ENCODE measurements around the gene PRLH.

The PRLH gene

DNA sequence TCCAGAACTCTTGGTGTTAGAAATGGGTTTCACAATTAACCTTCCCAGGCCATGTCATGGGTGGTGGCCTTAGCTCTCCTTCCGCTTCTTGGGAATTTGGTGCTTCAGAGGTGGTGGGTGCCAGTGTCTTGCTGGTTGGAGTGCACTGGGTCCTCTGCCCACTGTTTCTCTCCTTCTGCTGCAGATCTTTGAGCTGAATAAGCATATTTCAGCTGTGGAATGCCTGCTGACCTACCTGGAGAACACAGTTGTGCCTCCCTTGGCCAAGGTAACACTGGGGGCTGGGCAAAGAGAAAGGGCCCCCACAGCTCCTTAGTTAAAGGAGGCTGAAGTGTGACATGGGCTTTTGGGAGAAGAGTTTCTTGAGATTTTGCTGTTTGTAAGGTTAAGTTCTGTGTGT lies 32.0 kb upstream of the PRLH start:
- TF ChIP-seq SUZ12 (IDR thresholded peaks at IDR 0.05; ENCODE audit: extremely low read depth, insufficient read depth, insufficient read length) (no peak), ZNF274 (IDR thresholded peaks at IDR 0.05; ENCODE audit: low read depth, low read length) (no peak), YY1 (IDR thresholded peaks at IDR 0.05; ENCODE audit: insufficient read depth, insufficient read length) (no peak)
- no peak for DNase-seq (ENCODE audit: low read depth, low spot score)
- Histone ChIP-seq H3K9me3 (ENCODE audit: insufficient read depth, low read length) (no peaks in the 10 kb centered on the region), H3K9ac (ENCODE audit: insufficient read length, low read depth) (no peak overlapping the region), H3K36me3 (ENCODE audit: insufficient read depth, insufficient read length, low read length) (no peaks in the 10 kb centered on the region), H3K4me3 (ENCODE audit: insufficient read length, low read depth) (no peak overlapping the region), H3K27me3 (ENCODE audit: insufficient read depth, insufficient read length) (peaks cover 4% of the 10 kb centered on the region), H3K4me1 (ENCODE audit: insufficient read depth, insufficient read length) (peaks cover 6% of the 10 kb centered on the region)

- Histone ChIP-seq H3K9me3 (ENCODE audit: insufficient read depth, low read length) (no peaks in the 10 kb centered on the region), H3K4me1 (ENCODE audit: insufficient read depth, insufficient read length) (peaks cover 5% of the 10 kb centered on the region), H3K4me3 (ENCODE audit: insufficient read length, low read depth) (no peak overlapping the region), H3K9ac (ENCODE audit: insufficient read length, low read depth) (no peak overlapping the region), H3K27me3 (ENCODE audit: insufficient read depth, insufficient read length) (peaks cover 4% of the 10 kb centered on the region), H3K36me3 (ENCODE audit: insufficient read depth, insufficient read length, low read length) (no peaks in the 10 kb centered on the region)
- TF ChIP-seq SUZ12 (IDR thresholded peaks at IDR 0.05; ENCODE audit: extremely low read depth, insufficient read depth, insufficient read length) (no peak), ZNF274 (IDR thresholded peaks at IDR 0.05; ENCODE audit: low read depth, low read length) (no peak), YY1 (IDR thresholded peaks at IDR 0.05; ENCODE audit: insufficient read depth, insufficient read length) (no peak)
- DNase-seq (ENCODE audit: low read depth, low spot score), result no peak
These were observed 30.8 kb upstream of the PRLH start for GRCh38 chr2:237535385-237536082.

DNA sequence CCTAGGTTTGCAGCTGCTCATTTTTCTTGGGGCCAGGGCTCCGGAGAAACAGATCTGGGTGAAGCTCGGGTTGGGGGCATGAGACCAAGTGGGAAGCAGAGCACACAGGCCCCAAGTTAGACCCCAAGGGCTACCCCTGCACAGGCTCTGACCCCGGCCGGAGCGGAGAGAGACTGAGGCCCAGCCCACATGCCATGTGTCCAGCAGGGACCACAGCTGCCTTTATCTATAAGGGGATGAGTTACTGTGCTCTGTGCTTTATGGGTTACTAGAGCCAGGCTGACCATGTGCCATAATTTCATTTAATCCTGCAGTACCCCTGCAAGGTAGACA lies 30.3 kb upstream of the PRLH start:
- H3K27me3 ChIP-seq (ENCODE audit: insufficient read depth, insufficient read length), result peaks cover 4% of the 10 kb centered on the region
- TF ChIP-seq SUZ12 (IDR thresholded peaks at IDR 0.05; ENCODE audit: extremely low read depth, insufficient read depth, insufficient read length), result no peak
- TF ChIP-seq YY1 (IDR thresholded peaks at IDR 0.05; ENCODE audit: insufficient read depth, insufficient read length), result no peak
- no peak for TF ChIP-seq ZNF274 (IDR thresholded peaks at IDR 0.05; ENCODE audit: low read depth, low read length)
- peaks cover 4% of the 10 kb centered on the region for H3K4me1 ChIP-seq (ENCODE audit: insufficient read depth, insufficient read length)
- H3K36me3 ChIP-seq (ENCODE audit: insufficient read depth, insufficient read length, low read length), result no peaks in the 10 kb centered on the region
- H3K9ac ChIP-seq (ENCODE audit: insufficient read length, low read depth), result no peak overlapping the region
- no peak overlapping the region for H3K4me3 ChIP-seq (ENCODE audit: insufficient read length, low read depth)
- DNase-seq (ENCODE audit: low read depth, low spot score), result no peak
- H3K9me3 ChIP-seq (ENCODE audit: insufficient read depth, low read length), result no peaks in the 10 kb centered on the region

DNA sequence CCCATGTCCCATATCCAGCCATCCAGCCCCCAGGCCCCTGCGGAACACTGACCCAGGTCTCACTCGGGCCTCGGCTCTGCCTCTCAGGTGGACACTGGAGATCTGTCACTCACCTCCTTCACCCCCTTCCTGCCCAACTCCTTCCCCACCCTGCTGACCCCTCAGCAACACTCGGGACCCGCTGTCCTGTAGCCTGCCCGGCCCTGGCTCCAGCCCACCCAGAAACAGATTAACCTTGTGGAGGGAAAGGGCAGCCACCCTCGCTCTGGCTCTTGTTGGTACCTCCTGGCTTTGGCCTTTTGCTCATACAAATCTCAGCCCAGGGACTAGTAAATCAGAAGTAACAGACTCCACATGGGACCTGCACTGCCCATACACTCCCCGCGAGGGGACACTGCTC lies 29.8 kb upstream of the PRLH start:
- Histone ChIP-seq H3K9ac (ENCODE audit: insufficient read length, low read depth) (no peak overlapping the region), H3K36me3 (ENCODE audit: insufficient read depth, insufficient read length, low read length) (no peaks in the 10 kb centered on the region), H3K27me3 (ENCODE audit: insufficient read depth, insufficient read length) (peaks cover 4% of the 10 kb centered on the region), H3K9me3 (ENCODE audit: insufficient read depth, low read length) (no peaks in the 10 kb centered on the region), H3K4me1 (ENCODE audit: insufficient read depth, insufficient read length) (peaks cover 4% of the 10 kb centered on the region), H3K4me3 (ENCODE audit: insufficient read length, low read depth) (no peak overlapping the region)
- TF ChIP-seq SUZ12 (IDR thresholded peaks at IDR 0.05; ENCODE audit: extremely low read depth, insufficient read depth, insufficient read length) (no peak), YY1 (IDR thresholded peaks at IDR 0.05; ENCODE audit: insufficient read depth, insufficient read length) (no peak), ZNF274 (IDR thresholded peaks at IDR 0.05; ENCODE audit: low read depth, low read length) (no peak)
- no peak for DNase-seq (ENCODE audit: low read depth, low spot score)

DNA sequence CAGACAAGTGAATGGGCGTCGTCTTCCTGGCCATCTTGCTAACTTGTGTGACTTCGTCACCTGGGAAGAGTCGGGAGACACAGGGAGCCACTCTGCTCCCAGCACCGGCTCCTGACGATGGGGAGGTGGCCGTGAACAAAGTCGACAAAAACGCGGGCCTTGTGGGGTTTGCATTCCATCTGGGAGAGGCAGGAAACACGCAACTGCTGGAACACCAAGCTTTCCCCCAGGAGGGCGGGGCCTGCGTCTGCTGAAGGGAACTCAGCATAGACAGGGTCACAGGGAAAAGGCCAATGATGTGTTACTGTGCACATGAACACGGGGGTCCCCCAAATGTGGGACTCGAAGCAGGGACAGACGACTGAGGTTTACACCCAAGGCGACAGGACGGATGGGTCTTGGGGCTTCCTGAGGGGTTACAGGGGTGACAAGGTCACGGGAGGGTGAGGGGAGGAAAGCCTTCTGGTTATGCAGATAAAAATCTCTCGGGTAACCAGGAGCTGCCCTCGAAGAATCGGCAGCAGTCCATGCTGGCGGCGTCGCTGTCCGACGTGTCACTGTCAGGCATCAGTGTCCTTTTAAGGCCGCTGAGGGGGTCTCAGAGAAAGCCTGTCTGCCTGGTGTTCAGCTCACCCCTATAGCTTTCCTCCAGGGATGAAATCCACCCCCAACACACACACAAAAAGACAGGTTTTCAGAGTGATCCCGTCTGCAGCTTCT lies 28.2 kb upstream of the PRLH start:
- Histone ChIP-seq H3K9me3 (ENCODE audit: insufficient read depth, low read length) (no peaks in the 10 kb centered on the region), H3K27me3 (ENCODE audit: insufficient read depth, insufficient read length) (peaks cover 4% of the 10 kb centered on the region), H3K9ac (ENCODE audit: insufficient read length, low read depth) (no peak overlapping the region), H3K4me1 (ENCODE audit: insufficient read depth, insufficient read length) (peaks cover 4% of the 10 kb centered on the region), H3K4me3 (ENCODE audit: insufficient read length, low read depth) (no peak overlapping the region), H3K36me3 (ENCODE audit: insufficient read depth, insufficient read length, low read length) (no peaks in the 10 kb centered on the region)
- DNase-seq (ENCODE audit: low read depth, low spot score), result no peak
- TF ChIP-seq ZNF274 (IDR thresholded peaks at IDR 0.05; ENCODE audit: low read depth, low read length) (no peak), SUZ12 (IDR thresholded peaks at IDR 0.05; ENCODE audit: extremely low read depth, insufficient read depth, insufficient read length) (no peak), YY1 (IDR thresholded peaks at IDR 0.05; ENCODE audit: insufficient read depth, insufficient read length) (no peak)

DNA sequence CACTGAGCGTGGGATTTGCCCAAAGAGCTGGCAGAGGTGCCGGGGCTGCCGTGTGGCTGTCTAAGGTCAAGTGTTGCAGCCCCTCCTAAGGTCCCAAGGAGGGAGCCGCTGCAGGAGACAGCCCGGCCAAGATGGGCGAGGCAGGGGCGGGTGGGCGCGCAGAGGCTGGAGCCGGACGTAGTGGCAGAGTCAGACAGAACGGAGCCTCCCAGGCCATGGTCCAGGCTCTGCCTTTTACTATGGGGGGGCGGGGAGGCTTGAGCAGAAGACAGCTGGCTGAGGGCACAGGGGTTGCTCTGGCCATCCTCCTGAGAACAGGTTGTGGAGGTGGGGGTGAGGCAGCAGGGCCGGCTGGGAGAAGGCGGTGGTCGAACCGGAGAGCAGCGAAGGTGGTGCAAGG lies 27.5 kb upstream of the PRLH start:
- Histone ChIP-seq H3K36me3 (ENCODE audit: insufficient read depth, insufficient read length, low read length) (no peaks in the 10 kb centered on the region), H3K9ac (ENCODE audit: insufficient read length, low read depth) (no peak overlapping the region), H3K27me3 (ENCODE audit: insufficient read depth, insufficient read length) (peaks cover 4% of the 10 kb centered on the region), H3K9me3 (ENCODE audit: insufficient read depth, low read length) (no peaks in the 10 kb centered on the region), H3K4me3 (ENCODE audit: insufficient read length, low read depth) (no peak overlapping the region), H3K4me1 (ENCODE audit: insufficient read depth, insufficient read length) (peaks cover 4% of the 10 kb centered on the region)
- TF ChIP-seq SUZ12 (IDR thresholded peaks at IDR 0.05; ENCODE audit: extremely low read depth, insufficient read depth, insufficient read length) (no peak), ZNF274 (IDR thresholded peaks at IDR 0.05; ENCODE audit: low read depth, low read length) (no peak), YY1 (IDR thresholded peaks at IDR 0.05; ENCODE audit: insufficient read depth, insufficient read length) (no peak)
- no peak for DNase-seq (ENCODE audit: low read depth, low spot score)

DNA sequence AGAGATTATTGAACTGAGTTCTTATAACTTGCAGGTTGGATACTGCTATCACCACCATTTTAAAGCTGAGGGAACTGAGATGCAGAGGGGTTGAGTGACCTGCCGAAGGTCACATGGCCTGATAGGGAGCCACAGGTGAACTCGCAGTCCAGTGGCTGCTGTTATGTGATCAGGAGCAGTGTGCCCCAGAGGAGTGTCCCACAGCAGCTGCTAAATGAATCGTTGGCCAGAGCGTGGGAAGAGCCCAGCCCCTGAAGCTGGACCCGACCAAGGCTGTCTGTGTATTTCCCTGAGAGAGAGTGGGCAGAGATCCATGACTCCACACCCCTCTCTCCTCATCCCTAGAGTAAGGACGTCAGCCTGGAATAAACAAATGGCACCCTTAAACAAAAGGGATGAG lies 26.7 kb upstream of the PRLH start:
- Histone ChIP-seq H3K9me3 (ENCODE audit: insufficient read depth, low read length) (no peaks in the 10 kb centered on the region), H3K9ac (ENCODE audit: insufficient read length, low read depth) (no peak overlapping the region), H3K4me1 (ENCODE audit: insufficient read depth, insufficient read length) (peaks cover 4% of the 10 kb centered on the region), H3K36me3 (ENCODE audit: insufficient read depth, insufficient read length, low read length) (no peaks in the 10 kb centered on the region), H3K27me3 (ENCODE audit: insufficient read depth, insufficient read length) (peaks cover under 1% of the 10 kb centered on the region), H3K4me3 (ENCODE audit: insufficient read length, low read depth) (no peak overlapping the region)
- DNase-seq (ENCODE audit: low read depth, low spot score), result no peak
- TF ChIP-seq YY1 (IDR thresholded peaks at IDR 0.05; ENCODE audit: insufficient read depth, insufficient read length) (no peak), ZNF274 (IDR thresholded peaks at IDR 0.05; ENCODE audit: low read depth, low read length) (no peak), SUZ12 (IDR thresholded peaks at IDR 0.05; ENCODE audit: extremely low read depth, insufficient read depth, insufficient read length) (no peak)

All from NT2/D1 (cell line).